Cerebellar nuclear complex (tissue), 1 donor: Measurements from ENCODE around the gene EFNB1.

ENCODE experiments used
- DNase-seq, 2 experiments: peaks; one replicate each; lab custom pipeline; 2025; lab: John Stamatoyannopoulos, UW

EFNB1 gene

DNA sequence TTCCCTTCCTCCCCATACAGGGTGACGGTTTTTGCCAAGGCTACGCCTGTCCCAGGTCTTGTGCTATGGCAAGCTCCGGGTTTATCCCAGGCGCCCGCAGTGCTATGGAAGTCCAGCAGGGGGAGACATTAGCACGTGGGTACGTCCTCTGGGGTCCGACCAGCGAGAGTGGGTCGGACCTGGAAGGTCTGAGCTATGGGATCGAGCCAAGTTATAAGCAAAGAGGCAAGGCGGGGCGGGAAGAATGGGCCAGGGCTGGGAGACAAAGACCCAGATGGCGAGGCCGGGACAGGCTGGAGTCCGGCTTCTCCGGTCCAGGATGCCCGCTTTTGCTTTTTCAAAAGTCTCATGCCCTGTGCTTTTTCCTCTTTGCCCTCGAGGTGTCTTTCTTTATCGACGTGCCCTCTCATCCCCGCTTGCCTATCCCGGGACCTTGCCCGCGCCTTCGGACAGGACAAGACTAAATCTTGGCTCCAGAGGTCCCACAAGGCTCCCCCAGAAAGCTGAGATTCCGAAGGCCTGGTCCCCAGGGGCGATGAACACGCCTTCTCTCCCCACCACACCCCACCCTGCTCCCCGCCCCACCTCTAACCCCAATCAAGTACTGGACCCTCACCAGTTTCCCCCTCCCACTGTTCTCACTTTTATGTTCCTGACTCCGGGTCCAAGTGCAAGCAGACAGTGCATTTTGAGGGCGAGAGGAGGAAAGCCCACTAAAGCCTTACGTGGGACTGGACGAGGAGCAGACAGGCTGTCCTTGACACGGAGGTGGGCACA lies 785 bp upstream of the EFNB1 start:
- DNase-seq = peak in 1 of 2 experiments; percentile 12

DNA sequence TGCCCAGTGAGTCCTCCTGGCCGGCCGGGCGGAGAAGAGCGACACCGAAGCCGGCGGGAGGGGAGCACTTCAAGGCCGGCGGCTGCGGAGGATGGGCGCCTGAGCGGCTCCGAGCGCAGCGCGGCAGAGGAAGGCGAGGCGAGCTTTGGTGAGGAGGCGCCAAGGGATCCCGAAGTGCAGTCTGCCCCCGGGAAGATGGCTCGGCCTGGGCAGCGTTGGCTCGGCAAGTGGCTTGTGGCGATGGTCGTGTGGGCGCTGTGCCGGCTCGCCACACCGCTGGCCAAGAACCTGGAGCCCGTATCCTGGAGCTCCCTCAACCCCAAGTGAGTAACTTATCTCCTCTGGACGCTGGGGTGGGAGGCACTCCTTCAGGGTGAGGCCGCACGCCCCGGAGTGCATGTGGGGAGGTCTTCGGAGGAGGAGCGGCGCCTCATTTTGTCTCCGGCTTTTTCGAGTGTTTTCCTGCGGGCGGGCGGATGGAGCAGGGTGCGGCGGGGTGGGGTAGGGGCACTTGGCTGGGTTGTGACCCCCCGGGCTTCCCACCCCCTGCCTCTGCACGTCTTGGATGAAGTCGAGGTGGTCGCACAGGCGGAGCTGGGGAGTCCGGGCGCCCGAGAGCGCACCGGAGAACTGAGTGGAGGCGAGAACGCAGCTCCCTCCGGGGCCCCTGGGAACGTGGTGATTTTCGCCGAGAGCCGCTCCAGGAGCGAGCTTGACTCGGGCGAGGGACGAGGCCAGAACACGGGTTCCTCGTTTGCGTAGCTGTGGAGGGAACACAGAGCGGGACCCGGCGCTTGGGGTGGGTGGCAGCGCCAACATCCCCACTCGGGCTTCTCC lies 979 bp downstream of the EFNB1 start:
- no peak for DNase-seq

DNA sequence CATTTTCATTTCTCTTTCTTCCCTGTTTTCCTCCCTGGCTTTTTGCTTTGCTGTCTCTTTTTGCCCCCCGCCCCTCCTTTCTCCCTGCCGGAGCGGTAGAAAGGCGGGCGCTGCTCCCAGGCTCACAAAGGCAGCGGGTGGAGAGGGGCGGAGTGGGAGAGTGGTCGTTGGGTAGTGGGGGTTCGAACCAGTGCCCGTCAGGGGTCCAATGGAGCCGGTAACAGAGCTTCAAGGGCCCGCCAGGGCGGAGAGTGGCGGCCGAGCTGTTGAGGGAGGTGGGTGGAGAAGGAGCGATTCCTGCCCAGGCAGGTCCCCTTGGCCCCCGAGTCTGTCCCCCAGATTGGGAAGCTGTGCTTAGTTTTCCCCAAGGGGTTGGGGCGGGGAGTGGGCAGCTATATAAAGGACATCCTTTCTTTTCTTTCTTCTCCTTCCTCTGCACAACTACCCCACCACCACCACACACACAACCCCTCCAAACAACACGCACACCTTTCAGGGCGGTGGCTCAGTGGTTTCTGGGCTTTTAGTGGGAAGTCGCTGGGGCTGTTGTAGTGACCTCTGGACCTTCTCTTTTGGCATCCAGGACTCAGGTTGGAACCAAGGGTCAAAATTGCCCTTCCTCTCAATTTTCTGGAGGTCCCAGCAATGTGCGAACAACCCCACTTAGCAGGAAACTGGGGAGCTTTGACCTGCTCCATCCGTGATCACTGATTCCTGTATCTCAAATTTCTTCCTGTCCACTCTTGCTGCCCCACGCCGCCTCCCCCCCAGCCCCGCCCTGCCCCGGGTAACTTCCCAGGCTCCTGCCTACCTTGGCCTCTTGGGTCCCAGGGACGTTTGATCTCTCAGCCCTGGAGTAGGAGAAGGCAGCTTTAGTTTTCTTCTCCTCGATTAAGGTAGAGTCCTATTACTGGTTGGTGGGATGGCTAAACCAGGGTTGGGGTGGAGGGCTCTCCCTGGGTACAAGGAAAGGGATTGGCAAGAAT lies 1.9 kb downstream of the EFNB1 start:
- no peak for DNase-seq

DNA sequence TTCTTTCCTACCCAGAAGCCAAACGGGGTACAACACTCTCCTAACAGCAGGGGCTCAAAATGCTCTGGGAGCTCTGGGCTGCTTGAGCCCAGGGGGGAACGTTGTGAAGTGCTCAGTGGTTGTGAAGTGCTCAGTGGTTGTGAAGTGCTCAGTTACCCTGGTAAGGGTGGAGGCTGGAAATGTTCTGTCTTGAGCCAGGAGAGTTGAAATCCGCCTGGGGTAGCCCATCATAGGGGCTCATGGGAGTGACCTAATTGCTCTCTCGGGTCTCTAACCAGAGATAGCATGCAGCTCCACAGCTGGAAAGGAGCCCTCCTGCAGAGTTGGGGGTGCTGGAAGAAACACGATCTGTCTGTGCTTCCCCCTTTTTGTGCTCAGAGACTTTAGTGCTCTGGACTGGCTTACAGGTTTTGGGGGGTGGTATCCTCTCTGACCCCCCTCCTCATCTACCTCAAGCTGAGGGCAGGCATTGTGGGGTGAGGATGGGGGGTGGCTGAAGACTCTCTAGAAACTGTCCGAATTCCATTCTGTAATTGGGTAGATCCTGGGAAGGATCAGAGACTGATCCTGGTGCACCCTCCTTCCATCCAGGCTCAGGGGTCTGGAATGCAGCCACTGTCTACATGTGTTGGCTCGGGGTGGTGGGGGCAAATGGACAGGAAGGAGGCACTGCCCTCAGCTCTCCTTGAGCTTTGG lies 2.7 kb downstream of the EFNB1 start:
- no peak for DNase-seq

DNA sequence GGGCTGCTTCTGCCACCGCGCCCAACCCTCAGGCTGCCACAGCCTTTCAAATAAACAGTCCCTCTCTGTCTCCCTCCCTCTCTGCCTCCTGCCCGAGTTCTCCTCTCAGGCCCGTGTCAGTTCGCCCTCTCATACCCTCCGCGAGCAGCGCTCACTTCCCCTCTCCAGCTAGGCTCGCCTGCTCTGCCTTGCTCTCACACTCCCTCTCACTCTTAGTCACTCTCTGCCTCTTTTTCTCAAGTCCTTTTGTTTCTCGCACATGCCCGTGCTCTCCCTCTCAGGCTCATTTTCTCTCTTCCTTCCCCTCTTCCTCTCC lies 3.2 kb downstream of the EFNB1 start:
- no peak for DNase-seq

DNA sequence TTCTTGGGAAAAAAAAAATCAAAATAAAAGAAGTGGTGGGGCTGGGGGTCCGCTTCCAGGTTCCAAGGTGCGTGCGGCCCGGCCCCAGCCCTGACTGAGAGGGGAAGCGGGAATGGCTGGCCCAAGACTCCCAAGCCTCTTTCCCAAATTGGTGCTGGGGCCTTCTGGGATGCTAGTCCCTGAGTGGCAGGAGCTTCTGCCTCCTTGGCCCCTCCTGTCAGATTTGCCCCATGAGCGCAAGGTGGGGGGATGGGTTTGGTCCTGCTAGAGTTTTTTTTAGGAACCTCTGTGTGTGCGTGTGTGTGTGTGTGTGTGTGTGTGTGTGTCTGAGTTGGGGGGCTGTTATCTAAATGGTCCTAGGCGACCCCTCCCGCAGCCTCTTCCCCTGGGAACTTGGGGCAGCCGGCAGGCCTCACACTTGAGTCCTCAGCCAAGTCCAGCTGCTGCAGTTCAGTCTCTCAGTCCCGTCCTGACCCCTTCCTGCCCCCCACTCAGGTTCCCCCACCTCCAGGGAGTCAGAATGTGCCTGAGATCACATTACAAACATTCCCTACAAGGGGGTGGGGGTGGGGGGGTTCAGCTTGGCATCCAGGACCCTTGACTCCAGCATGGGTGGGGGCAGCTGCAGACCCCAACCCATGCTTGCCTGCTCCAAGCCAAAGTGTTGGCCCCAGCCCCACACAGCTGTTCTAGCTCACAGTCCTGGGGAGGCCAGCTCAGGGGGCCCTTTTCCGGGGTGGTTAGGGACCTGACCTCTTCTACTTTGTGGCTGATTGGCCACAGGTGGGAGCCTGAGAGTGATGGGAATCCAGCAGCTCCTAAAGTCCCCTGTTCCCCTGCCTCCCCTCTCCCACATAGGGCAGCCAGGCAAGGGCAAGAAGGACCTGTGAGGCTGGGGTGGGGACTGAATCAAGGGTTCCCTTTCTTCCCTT lies 4.0 kb downstream of the EFNB1 start:
- no peak for DNase-seq

DNA sequence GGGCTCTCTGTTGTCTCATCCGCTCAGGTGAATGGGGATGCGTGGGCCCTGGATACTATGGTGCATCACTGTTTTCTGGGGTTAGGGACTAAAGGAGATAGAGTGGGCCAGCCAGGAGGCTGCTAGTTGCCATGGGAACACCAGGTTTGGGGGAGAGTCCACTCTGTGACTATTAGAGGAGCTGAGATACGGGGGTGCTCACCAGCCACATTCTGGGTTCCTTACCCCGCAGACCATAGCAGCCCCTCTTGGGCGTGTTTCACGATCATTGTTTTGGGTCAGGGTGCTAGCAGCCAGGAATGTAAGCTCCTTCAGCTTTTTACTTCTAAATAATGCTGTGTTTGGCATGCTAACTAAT lies 4.6 kb downstream of the EFNB1 start:
- no peak for DNase-seq

DNA sequence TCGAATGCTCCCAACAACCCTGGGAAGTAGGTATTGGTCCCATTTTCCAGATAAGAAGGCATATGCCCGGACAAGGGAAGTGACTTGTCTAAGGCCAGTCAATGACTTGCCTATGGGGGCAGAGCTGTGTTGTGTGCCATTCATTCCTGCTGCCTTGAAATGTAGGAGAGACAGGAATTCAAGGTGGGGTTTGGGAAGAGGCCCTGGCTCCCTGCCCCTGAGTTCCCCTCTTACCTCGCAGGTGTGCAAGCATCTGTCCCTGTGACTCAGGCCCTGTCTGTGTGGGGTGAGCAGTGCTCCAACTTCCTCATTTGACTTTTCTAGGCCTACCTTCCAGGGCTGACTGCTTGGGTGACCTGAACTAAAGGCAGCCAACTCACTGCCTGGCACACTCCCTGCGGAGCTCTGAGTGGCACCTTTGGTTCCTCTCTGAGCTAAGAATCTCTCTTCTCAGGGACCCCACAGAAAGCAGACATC lies 5.1 kb downstream of the EFNB1 start:
- no peak for DNase-seq

DNA sequence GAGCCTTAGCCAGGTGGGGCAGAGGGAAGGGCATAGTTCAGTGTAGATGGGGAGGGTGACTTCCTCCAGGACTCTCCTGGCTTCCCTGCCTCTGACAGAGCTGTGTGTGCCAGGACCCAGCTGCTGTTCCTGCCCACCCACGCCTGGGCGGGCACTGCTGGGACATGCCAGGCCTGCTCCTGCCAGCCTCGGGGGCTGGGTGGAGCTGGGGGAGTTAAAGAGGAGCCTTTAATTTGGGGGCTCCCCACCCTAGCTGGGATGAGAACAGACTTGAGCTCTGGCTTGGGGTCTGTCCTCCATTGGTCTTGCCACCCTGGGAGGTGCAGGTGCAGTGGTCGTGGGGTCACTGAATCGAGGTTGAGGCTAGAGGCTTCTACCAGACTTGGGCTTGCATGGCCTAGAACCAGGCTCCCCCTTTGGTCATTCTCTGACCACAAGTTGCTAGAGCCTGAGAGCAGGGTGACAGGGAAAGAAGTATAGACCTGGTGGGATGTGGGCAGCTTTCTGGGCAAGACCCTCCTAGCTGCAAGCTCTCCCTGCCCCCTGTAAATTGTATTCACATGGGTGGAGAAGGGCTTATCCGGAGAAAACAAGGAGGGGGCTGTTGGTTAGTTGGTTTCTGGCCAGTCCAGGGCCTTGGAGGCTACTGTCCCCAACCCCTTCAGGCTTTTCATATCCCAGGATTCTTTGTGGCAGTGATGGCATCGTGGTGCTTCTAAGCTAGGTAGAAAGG lies 5.7 kb downstream of the EFNB1 start:
- DNase-seq = no peak

DNA sequence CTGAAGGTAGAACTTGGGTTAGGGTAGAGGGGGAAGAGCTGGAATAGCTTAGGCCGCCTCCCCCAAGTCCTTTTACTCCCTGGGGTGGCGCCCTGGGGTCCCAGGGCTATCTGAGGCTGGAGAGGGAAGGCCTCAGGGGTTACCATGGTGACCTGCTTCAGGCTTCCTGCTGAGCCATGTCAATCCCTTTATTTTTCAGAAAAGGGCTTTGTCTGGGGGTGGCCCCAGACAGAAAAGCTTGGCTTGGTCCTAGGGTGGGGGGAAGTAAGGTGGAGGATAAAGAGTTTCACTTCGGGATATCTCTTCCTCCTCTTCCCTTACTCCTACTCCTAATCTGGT lies 6.3 kb downstream of the EFNB1 start:
- no peak for DNase-seq

DNA sequence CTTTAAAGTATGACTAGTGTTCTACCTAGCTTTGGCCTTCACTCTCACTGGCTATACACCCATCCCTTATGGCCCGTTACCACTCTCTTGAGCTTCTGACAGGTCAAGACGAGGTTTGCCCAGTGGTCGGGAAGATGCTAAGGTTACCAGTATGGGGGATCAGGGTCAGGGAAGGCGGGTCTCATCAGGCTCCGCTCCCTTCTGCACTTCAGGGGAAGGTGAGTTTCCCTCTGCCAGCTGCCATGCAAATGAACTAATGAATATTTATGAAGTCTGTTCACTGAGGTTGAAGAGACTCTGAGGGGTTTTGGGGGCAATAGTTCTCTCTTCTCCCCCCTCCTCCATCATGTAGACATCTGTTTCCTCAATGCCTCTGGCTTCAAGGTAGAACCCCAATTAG lies 6.6 kb downstream of the EFNB1 start:
- DNase-seq = no peak

DNA sequence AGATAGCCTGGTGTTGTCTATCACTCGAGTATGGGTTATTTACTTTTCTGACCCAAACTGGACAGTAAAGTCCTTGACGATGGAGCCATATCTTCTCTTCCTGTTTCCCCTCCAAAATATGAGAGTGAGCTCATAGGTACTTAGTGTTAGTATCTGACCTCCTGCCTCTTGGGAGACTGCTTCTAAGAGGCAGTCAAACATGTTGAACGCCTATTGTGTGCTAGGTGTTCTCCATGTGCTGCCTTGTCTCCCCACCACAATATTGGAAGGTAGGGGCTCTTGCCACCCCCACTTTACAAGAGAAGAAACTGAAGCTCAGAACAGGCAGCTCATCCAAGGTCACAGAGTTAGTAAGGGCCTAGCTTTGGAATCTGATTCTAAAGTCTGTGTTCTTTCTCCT lies 8.3 kb downstream of the EFNB1 start:
- no peak for DNase-seq

DNA sequence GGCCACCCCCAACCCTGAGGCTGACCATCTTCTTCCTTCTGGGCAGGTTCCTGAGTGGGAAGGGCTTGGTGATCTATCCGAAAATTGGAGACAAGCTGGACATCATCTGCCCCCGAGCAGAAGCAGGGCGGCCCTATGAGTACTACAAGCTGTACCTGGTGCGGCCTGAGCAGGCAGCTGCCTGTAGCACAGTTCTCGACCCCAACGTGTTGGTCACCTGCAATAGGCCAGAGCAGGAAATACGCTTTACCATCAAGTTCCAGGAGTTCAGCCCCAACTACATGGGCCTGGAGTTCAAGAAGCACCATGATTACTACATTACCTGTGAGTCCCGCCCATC lies 9.7 kb downstream of the EFNB1 start:
- no peak for DNase-seq

DNA sequence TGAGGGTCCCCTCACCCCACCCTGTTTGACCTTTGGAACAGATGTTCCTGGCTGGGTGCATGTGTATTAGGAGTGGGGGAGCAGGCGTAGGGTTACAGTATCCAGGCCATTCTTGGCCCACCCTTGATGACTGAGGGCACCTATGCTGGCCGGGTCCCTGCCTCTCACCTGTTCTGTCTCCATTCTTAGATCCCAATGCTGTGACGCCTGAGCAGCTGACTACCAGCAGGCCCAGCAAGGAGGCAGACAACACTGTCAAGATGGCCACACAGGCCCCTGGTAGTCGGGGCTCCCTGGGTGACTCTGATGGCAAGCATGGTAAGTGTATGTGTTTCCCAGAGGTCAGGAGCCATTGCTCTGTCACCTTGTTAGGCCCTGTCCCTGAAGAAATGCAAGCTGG lies 10.9 kb downstream of the EFNB1 start:
- DNase-seq = no peak

DNA sequence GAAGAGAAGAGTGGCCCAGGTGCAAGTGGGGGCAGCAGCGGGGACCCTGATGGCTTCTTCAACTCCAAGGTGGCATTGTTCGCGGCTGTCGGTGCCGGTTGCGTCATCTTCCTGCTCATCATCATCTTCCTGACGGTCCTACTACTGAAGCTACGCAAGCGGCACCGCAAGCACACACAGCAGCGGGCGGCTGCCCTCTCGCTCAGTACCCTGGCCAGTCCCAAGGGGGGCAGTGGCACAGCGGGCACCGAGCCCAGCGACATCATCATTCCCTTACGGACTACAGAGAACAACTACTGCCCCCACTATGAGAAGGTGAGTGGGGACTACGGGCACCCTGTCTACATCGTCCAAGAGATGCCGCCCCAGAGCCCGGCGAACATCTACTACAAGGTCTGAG lies 11.4 kb downstream of the EFNB1 start:
- no peak for DNase-seq

DNA sequence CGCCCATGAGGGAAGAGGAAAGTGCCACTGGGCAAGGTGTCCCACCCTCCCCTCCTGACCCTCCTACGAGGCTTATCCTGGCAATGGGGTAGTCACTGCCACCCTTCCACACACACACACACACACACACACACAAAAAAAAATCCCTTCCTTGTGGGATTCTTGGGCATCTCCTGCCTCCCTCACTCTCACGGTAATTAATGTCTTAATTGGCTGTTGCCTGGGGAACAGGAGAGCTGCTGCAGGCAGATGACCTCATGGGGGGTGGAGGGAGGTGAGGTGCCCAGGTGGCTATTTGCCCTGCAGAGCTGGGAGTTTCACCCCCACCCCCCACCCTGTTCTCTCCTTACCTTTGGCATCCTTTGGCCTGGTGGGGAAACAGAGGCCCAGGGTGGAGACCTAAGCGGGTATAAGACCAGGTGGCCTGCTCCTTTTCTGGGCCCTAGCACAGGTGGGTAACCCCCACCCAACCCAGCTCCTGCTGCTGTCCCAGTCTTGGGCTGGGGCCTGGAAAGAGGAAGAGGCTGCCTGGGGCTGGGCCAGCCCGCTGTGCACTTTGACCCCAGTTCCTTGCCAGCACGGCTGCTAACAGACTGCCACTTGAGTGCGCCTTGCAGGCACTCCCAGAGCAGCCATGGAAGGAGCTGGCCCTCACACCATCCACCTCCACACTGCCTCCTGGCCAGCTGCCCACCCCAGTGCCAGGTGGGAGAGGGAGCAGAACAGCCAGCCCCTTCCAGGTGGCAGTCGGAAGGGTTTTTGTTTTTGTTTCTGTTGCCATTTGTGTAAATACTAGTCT lies 12.6 kb downstream of the EFNB1 start:
- DNase-seq = no peak

DNA sequence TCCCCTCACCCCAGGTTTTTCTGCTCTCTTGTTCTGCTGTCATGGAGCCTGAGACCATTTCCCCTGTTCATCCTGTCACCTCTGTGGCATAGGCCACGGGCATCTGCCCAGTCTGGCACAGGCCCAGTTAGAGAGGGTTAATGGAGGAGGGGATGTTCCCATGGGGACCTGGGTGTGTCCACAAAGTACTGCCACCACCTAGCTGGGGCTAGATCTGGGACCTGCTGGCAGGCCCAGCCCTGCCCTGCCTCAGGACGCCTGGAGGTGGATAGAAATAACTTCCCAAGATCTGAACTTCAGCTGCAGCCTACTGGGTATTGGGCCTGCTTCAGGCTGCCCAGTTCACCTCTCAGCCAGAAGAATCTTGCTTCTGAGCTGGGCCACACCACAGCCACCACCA lies 13.5 kb downstream of the EFNB1 start:
- no peak for DNase-seq

DNA sequence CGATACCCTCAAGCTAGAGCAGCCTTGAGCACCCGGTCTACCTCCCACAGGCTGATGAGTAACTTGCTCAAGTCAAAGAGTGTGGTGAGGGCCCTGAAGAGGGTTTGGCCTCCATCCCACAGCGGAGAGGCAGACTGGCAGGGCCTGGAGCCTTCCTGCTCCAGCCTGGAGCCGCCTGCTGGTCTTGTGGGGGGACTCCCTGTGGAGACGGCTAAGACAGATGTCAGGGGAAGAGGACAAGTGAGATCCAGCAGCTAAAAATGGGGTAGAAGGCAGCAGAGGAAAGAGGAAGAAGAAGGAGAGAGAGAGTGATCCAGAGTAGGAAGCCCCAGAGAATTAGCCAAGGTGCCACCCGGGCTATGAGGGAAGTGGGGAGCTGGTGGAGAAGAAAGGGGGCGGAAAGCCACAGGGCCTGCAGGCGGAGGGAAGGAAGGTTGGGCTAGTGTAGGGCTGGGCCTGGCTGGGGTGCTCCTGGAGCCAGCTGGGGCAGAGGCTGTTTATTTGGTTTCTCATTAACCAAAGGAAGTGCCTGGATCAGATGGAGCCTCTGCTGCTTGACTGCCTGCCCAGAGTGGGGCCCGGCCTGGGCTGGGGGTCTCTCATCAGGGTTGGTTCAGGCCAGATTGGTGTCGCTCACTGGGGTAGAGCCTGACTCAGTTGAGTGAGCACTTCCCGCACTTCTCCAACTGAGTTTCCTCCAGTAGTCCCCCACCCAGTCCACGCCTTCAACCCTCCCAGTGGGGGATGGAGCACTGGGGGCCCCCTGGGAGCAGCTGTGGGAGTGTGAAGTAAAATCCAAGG lies 14.2 kb downstream of the EFNB1 start:
- DNase-seq = no peak

DNA sequence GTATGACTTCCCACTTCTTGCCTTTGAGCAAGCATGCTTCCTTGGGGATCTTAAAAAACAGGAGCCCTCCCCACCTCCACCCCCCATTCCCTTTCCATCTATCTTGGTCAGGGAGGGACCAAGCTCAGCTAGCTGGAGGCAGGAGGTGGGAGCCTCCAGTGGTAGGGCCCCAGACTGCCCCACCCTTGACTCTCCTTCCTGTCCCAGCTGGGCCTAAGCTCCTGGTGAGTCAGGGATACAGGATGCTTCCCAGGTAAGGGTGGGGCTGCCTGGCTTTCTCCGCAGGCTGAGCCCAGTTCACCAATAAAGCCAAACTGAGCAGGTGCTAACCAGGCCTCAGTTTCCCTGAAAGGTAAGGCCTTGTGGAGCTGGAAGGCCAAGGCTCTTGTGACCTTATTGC lies 15.2 kb downstream of the EFNB1 start:
- no peak for DNase-seq
